ENCODE data around the gene MRGPRX2. TPM values are rescaled to one million over a fixed set of nuclear protein-coding genes. Genes with fewer than 3 reads are reported as not detected.

Gene MRGPRX2
- polyA plus RNA-seq, 1 experiment, result not detected

DNA sequence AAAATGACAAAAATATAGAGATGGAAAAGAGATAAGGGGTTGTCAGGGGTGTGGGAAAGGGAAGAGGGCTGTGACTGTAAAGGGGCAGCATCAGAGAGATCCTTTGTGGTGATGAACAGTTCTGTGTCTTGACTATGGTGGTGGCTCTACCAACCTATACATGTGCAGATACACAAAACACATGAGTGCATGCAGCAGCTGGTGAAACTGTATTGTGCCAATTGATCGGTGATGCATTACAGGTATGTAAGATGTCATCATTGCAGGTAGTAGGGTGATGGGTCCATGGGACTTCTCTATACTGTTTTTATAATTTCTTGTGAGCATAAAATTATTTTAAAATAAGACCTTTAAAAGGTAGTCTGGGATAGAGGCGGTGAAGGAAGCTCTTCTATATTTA, 32.3 kb upstream of the MRGPRX2 start:
- CTCF ChIA-PET, result interaction anchor here (1.1 kb wide), 1 partner anchor 21 kb away, joined by 8 read pairs; no protein-coding TSS in a partner anchor
- H3K4me3 ChIP-seq (ENCODE audit: low read depth, low read length), result no peak overlapping the region
- no peaks in the 10 kb centered on the region for H3K9me3 ChIP-seq (ENCODE audit: control insufficient read depth, insufficient read depth, low read length)
- POLR2A ChIA-PET, result no interaction called here
- no peak for DNase-seq (ENCODE audit: low read depth, low spot score)
- no peaks in the 10 kb centered on the region for H3K27me3 ChIP-seq (ENCODE audit: control insufficient read depth, insufficient read depth, low read length)
- no peak for TF ChIP-seq CTCF (IDR thresholded peaks at IDR 0.05; ENCODE audit: low read depth, low read length)
- H3K27ac ChIP-seq (ENCODE audit: low read depth, low read length), result no peak overlapping the region

DNA sequence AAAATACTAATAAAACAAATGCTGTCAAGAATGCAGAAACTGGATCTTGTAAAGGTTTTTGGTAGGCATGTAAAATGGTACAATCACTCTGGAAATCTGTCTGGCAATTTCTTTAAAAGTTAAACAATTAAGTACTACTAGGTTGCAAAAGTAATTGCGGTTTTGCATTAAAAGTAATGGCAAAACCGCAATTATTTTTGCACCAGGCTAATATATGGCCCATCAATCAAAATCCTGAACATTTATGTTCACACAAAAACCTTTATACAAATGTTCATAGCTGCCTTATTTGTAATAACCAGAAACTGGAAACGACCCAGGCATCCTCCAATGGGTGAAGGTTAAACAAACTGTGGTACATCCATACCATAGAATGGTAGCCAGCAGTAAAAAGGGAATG, 31.8 kb upstream of the MRGPRX2 start:
- H3K27me3 ChIP-seq (ENCODE audit: control insufficient read depth, insufficient read depth, low read length), result no peaks in the 10 kb centered on the region
- CTCF ChIA-PET, result no interaction called here
- POLR2A ChIA-PET, result no interaction called here

GRCh38 chr11:19091366-19091765, 30.8 kb upstream of the MRGPRX2 start:
- no peaks in the 10 kb centered on the region for H3K27me3 ChIP-seq (ENCODE audit: control insufficient read depth, insufficient read depth, low read length)
- DNase-seq (ENCODE audit: low read depth, low spot score), result no peak
- no peak overlapping the region for H3K27ac ChIP-seq (ENCODE audit: low read depth, low read length)
- TF ChIP-seq CTCF (IDR thresholded peaks at IDR 0.05; ENCODE audit: low read depth, low read length), result no peak
- ChIA-PET POLR2A (no interaction called here), CTCF (interaction anchor here (1.1 to 1.5 kb wide), 2 partner anchors 14 to 21 kb away, joined by 3 to 4 read pairs; no protein-coding TSS in a partner anchor)
- no peak overlapping the region for H3K4me3 ChIP-seq (ENCODE audit: low read depth, low read length)
- H3K9me3 ChIP-seq (ENCODE audit: control insufficient read depth, insufficient read depth, low read length), result no peaks in the 10 kb centered on the region

More for the DNA sequence above, 31.8 kb upstream of the MRGPRX2 start:
- no peak for TF ChIP-seq CTCF (IDR thresholded peaks at IDR 0.05; ENCODE audit: low read depth, low read length)
- Histone ChIP-seq H3K4me3 (ENCODE audit: low read depth, low read length) (no peak overlapping the region), H3K27ac (ENCODE audit: low read depth, low read length) (no peak overlapping the region), H3K9me3 (ENCODE audit: control insufficient read depth, insufficient read depth, low read length) (no peaks in the 10 kb centered on the region)
- DNase-seq (ENCODE audit: low read depth, low spot score), result no peak

DNA sequence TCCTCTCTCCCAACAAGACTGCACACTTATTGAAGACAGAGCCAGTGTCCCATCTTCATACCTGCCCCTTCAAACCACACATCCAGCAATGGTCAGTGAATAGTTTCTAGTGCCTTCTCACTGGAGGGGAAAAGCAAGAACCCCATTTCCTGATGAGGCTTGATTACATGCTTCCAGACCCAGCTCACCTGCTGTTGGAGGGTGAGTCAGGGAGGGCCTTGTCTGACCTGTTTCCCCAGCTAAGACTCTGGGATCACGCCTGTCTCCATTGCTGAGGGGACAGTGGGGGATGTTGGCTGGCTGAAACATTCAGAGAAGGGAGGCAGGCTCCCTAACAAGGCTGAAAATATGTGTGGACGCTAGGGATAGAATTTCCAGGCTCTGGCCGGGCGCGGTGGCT, 28.9 kb upstream of the MRGPRX2 start:
- H3K4me3 ChIP-seq (ENCODE audit: low read depth, low read length), result no peak overlapping the region
- peaks cover 5% of the 10 kb centered on the region for H3K27me3 ChIP-seq (ENCODE audit: control insufficient read depth, insufficient read depth, low read length)
- TF ChIP-seq CTCF (IDR thresholded peaks at IDR 0.05; ENCODE audit: low read depth, low read length), result no peak
- no peak overlapping the region for H3K27ac ChIP-seq (ENCODE audit: low read depth, low read length)
- no peaks in the 10 kb centered on the region for H3K9me3 ChIP-seq (ENCODE audit: control insufficient read depth, insufficient read depth, low read length)
- CTCF ChIA-PET, result interaction anchor here (2.2 kb wide), 1 partner anchor 12 kb away, joined by 12 read pairs; no protein-coding TSS in a partner anchor
- POLR2A ChIA-PET, result interaction anchor here (0.6 kb wide), 1 partner anchor 86 kb away, joined by 3 read pairs; no protein-coding TSS in a partner anchor
- DNase-seq (ENCODE audit: low read depth, low spot score), result no peak

GRCh38 chr11:19088791-19089190, 28.3 kb upstream of the MRGPRX2 start:
- POLR2A ChIA-PET, result interaction anchor here (0.6 kb wide), 1 partner anchor 86 kb away, joined by 3 read pairs; no protein-coding TSS in a partner anchor
- Histone ChIP-seq H3K27ac (ENCODE audit: low read depth, low read length) (no peak overlapping the region), H3K9me3 (ENCODE audit: control insufficient read depth, insufficient read depth, low read length) (no peaks in the 10 kb centered on the region), H3K4me3 (ENCODE audit: low read depth, low read length) (no peak overlapping the region), H3K27me3 (ENCODE audit: control insufficient read depth, insufficient read depth, low read length) (peaks cover 5% of the 10 kb centered on the region)
- CTCF ChIA-PET, result interaction anchor here (2.2 kb wide), 1 partner anchor 12 kb away, joined by 12 read pairs; no protein-coding TSS in a partner anchor
- TF ChIP-seq CTCF (IDR thresholded peaks at IDR 0.05; ENCODE audit: low read depth, low read length), result no peak
- DNase-seq (ENCODE audit: low read depth, low spot score), result no peak
